Activated CD4-positive, CD25-positive, alpha-beta regulatory T cell treated with anti-CD3 and anti-CD28 coated beads, Interleukin-2, amount 50 U/mL, for 16 hours (primary cell): ENCODE data around the gene VEGFA.

Experiments used
- DNase-seq: peaks from one replicate; pipeline ENCODE4 v3.0.0-alpha.2; 2020; ENCODE audit warnings: low read depth, low spot score

VEGFA gene

DNA sequence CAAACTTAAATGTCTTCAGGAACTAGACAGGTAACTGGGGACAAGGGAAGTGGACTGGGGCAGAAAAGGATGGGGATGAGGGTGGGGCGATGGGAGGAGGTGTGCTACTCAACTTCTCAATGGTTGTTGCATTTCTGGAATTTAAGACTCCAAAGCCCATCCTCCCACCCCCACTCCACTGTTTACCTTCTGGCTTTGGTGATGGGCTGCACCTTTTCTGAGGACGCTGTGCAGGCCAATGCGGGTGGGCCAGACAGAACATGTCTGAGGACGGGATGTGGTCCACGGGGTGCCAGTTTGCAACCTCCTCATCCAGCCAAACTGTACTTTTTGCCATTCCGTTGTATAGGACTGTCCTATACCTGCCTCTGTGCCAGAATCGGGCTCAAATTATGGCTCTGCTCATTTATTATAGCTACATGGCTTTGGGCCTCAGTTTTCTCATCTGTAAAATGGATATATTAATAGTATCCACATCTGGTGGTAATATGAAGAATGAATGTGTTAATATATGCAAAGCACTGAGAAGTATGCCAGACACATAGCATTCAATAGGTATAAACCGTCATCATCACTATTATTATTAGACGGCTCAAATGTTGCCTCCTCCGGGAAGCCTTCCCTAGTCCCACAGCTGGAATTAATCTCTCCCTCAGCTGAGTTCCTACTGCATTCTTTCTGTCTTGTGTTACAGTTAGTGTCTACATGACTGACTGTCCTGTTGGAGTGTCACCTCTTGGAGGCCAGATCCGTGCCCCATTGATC, 31.0 kb upstream of the VEGFA start:
- DNase-seq, result no peak

DNA sequence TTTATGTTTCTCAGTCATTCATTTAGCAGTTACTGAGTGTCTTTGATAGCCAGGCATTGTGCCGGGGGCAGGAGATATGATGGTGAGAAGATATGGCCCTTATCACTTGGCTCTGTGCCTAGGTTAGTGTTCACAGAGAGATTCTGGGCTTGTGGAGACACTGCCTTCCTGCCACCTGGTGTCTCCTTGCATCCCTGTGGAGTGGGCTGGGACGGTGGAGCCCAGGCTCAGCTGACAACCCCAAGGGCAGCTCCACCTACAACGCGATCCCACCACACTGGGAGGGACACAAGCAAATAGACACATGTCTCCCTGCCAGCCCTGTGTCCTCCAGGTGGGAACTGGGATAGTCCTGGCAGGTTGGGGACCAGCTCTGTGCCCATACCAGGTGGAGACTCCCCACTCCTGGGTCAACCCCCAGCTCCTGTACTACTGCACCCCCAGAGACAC, 30.3 kb upstream of the VEGFA start:
- no peak for DNase-seq

DNA sequence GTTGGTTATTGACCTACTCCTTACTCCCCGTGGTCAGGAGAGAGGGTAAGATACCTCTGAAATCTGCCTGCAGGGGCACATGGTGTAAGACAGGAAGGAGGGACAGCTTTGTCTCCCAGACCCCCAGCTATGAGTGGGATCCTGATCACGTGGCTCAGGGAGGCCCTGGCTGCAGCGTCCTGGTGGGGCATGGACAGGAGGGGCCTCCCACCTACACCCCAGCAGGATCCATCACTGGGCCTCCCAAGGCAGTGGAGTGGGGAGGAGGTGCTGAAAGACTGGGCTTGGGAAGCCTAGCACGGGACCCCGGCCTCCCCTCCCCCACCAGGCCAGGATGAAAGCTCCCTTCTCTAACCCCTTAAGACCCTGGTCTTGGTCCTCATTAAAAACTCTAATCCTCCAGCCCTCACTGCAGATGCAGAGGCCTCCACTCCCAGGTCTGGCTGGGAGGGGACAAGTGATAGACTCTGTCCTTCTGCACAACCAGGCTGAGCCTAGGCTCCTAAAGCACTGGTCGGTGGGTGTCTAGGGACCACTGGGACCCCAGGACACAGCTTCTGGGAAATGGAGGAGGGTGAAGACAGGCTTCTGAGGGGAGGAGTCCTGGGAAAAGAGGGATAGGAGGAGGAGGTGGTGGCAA, 29.6 kb upstream of the VEGFA start:
- DNase-seq, result no peak

DNA sequence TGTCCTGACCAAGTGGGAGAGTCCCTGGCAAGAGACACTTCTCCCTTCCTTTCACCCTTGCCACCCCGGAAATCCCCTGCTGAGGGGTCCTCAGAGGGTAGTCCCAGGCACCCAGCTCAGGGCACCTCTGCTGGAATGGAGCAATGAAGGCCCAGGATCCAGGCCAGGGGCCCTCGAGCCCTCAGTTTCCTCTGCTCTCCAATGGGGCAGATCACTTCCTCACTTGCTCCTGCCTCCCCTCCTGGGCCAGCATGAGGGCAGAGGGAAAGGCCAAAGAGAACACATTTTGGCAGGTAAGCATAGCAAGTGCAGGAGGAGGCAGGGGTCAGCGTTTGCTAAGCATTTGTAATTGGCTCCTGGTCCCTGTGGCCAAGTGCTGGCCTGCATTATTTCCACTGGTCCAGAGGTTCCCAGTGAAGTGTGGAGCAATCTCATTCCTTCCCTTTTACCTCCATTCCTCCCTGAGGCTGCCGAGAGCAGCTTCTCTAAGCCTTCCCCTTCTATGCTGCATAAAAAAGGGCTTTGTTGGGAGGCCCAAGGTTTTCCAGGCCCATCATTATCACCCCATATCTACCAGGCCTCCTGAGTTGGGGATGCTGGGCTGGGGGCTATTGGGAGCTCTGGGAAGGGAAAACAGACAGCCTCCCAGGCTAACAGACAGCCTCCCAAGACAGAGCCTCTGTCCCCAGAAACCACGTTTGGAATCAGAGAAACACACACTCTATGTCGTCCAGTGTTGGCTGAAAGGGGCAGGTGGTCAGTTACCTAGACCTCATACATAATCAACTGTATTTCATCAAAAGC, 28.8 kb upstream of the VEGFA start:
- DNase-seq, result no peak

DNA sequence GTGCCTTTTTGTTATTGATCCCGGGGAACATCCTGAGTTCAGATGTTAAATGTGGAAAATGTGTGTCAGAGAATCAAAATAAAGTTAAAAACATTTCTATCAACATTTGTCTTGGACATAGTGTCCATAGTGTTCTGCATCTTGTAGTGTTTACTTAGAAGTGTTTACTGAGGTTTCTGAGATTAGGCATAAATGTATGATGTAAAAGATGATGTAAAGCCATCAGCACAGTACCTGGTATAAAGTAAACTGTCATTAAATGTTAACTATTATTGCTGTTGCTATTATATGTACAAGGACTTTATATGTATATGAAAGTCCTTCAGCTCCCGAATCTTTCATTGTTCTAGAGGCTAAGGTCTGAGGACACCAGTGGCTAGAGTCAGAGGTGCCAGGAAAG, 28.2 kb upstream of the VEGFA start:
- DNase-seq, result no peak

DNA sequence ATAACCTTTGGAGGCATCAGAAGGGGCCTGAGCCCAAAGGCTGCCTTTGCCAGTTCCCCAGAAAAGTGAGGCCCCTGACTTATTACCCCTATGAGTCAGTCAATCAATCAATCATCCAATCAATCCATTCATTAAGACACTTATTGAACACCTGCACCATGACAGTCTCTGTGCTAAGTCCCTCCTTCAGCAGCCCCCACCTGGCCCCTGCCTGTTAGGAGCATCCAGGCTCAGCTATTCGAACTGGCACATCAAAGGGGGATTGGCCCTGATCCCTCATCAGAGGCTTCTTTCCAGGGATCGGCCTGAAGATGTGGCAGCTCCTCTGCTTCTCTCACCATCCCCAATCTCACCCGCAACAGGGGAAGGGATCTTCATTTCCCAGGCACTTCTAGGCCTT, 27.7 kb upstream of the VEGFA start:
- no peak for DNase-seq

DNA sequence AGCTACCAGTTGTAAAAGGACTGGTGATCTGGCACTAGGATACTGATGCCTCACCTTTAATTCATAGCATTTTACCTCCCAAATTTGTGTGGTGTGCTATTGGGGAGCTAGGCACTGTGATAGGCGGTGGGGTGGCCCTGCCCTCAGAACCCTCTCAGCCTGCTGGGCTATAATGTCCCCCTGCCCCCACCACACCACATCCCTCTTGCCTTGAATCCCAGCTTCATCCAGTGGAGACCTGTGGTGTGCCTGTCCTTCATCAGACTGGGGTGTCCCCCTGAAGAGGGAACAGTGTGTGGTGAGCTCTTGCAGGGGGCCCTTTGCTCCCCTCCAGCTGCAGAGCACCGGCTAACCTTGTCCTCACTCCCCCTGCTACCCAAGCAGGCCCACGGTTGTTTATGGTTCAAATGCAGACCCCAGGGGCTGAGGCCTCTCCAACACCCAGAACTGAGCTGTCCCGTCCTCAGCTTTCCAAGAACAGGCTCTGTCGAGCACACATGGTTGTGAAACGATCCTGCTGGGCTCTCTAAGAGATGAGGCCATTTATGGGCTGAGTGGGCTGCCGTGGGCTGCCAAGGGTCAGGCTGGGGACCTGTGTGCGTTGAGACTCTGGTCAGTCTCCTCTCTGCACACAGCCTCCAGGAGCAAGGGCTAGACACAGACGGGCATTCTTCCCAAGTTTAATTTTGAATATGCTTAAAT, 26.9 kb upstream of the VEGFA start:
- no peak for DNase-seq

DNA sequence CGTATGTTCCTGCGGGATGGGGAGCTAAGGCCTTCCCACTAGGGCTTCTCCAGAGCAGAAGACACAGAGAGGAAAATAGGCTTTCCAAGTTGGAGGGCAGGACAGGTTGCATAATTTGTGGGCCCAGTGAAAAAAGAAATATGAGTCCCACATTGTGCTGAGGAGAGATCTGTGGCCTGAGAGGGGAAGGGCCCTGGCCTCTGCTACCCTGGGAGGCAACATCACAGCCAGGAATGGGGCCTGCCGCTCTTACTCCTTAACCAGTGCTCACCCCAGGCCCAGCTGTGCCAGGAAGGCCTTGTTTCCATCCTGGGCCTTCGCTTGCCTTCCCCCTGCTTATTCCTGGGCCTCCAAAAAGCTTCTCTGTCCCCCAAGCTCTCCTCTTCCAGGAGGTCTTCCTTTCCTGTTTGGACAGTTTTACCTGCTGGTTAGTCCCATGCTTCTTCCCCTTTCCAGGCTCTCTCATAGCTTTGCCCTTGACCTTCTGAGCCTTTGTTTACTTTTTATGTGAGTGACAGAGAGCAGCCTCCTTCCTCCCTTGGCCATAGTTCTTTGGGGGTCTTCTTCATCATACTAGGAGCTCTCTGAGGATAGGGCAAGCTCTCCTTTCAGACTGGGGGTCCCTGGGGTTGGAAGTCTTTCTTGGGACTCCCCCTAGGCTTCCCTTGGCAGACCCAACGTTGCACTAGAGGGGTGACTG, 26.2 kb upstream of the VEGFA start:
- DNase-seq, result no peak

DNA sequence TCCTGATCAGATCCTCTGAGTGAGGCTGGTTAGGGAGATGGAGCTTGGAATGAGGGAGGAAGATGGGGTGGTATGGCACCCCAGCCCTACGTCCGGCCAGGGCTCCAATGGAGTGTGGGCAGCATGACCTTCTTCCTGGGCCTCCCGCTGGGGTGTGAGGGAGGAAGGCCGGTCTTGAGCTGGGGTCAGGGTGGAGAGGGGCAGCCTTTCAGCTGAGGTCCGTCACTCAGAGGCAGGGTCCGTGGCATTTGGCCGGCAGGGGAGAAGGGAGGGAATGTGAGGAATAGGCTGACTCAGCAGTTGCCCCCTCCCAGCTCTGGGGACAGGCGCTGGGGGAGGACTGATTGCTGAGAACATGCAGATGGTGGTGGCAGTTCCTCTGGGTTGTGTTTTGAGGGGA, 25.5 kb upstream of the VEGFA start:
- no peak for DNase-seq

DNA sequence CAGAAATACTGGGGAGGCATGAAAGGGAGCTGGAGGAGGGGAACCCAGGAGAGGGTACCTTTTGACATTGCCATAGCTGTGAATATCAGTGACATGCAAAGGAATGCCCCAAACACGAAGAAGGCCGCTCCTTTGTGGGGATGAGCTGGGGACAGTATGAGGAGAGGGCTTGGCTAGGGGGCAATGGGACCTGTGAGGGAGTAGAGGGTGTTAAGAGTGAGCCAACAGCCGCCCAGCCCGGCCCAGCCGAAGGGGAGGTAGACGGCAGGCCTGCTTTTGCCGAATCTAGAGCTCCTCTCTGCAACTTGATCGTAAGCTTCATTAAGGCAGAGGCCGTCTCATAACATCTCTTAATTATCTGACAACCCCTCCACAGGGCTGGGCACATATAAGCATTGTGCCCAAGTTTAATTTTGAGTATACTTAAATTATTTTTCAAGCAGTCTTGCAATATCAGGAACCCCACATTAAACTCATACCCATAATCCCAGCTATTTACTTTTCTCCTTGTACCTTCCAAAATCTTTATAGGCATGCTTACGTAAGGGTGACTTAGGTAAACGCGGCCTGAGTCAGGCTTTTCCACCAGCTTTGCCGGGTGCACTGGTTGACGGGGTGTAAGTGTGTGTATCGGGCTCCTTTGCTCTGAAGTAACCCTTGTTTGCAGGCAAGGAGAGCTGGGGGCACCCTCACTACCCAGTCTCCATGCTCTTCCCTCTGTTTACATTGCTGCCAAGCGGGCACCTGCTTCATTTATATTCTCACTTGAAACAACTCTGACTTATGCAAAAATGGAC, 24.9 kb upstream of the VEGFA start:
- DNase-seq, result no peak

DNA sequence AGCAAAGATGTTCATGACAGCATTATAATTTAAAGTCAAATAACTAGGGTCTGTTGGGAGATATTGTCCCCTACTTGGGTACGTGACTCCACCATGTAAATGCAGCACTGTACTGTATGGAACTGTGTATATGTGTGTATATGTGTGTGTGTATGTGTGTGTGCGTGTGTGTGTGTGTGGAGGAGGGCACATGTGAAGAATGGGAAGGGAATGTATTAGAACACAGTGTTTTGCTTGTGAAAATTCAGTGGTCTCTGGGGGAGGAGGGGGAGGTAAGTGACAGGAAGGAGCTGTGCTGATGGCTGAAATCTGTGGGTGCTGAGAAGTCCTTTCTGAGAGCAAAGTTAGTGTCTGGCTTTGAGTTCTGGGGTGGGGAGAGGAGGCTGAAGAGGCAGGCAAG, 23.9 kb upstream of the VEGFA start:
- DNase-seq, result no peak

DNA sequence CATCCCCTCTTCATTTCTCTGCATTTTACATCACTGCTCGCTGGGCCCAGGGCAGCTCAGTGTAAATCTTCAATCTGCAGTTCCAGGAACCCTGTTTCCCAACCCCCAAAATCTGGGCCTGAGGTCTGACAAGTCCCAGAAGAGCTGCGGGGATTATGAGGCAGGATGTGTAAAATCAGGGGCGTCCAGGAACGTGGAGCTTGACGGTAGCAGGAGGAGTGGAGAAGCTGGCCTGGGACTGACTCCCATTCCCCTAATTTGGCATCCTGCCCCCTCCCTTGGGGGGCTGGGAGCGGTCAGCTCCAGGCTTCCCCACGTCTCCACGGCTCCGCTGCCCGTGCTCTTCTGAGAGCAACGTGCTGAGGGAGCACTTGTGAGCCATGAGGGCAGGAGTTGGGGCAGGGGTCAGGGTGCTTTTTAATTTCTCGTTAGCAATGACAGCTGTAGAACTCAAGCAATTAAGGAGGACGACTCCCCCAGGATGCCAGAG, 23.4 kb upstream of the VEGFA start:
- DNase-seq, result no peak

DNA sequence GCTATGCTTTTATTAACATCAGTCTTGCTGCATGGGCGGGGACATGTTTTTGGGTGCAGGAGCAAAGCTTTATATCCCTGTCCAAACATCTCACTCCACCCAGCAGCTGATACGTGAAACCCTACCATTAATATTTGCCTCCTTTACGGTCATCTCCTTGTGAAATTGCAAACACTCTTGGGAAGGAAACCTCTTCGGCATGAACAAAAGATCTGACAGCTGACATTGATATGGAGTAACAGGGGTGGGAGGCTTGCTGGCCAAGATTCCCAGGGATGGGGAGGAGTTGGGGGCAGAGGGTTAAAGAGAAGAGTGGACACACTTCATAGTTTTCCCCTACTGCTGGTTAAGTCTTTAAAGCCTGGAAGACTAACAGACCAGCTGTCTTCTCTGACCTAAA, 22.2 kb upstream of the VEGFA start:
- DNase-seq, result no peak

DNA sequence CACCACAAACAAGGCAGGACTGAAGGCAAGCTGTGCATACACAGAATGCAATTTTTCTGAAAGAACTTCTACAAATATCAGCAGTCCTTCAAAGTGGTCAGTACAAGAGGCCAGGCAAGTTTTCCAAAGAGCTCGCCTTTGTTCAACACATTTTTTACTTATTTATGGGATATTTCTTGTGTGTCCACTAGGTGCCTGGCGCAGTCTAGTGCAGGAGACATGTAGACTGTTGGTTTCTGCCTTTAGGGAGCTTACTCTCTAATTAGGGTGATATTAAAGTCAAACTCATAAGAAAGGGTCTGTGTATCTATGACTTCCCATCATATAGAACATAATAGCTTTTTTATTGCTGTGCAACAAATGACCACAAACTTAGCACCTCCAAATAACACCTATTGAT, 21.2 kb upstream of the VEGFA start:
- DNase-seq, result no peak

DNA sequence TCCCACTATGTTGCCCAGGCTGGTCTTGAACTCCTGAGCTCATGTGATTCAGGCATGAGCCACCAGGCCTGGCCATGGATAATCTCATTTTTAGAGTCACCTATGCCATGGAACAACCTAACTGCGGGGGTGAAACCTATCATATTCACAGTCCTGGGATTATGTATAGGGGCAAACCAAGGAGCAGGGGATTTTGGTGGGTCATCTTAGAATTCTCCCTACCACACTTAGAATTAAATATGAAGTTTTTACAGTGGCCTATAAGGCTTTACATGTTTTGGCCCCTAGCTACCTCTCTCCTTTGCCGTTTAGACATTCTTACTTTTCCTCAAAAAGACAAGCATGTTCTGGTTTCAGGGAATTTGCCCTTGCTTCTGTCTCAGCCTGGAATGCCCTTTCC, 20.6 kb upstream of the VEGFA start:
- DNase-seq, result no peak

DNA sequence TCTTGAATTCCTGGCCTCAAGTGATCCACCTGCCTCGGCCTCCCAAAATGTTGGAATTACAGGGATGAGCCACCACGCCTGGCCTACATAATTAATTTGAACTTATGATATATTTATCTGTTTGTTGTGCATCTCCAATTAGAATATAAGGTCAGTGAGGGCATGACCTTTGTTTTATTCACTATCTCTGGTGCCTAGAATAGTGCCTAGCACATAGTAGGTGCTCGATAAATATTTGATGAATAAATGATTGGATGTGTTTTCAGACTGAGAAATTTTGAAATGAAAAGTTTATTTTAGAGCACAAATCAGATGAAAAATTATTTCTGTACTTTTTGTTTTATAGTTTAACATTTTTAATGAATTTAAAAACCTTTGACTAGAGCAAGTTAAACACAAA, 19.4 kb upstream of the VEGFA start:
- no peak for DNase-seq

DNA sequence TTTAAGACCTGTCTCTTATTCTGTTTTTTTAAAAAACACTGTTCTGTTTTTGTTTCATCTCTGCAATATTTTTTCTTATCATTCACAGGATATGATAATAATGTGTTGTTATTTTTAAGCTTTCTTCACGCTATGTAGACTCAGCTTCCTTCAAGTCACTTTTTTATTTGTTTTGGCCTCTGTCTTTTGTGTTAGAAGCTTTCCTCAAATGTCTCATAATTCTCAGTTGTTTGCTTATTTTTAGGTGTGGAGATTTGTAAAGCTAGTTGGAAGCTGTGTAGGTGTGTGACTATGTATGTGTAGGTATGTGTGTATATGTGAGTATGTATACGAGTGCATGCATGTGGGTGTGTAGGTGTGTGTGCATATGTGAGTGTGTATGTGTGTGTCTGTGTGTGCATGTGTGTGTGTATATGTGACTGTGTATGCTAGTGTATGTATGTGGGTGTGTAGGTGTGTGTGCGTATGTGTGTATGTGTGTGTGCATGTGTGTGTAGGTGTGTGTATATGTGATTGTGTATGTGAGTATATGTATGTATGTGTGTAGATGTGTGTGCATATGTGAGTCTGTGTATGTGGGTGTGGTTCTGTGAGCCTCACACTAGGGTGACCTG, 16.3 kb upstream of the VEGFA start:
- no peak for DNase-seq

DNA sequence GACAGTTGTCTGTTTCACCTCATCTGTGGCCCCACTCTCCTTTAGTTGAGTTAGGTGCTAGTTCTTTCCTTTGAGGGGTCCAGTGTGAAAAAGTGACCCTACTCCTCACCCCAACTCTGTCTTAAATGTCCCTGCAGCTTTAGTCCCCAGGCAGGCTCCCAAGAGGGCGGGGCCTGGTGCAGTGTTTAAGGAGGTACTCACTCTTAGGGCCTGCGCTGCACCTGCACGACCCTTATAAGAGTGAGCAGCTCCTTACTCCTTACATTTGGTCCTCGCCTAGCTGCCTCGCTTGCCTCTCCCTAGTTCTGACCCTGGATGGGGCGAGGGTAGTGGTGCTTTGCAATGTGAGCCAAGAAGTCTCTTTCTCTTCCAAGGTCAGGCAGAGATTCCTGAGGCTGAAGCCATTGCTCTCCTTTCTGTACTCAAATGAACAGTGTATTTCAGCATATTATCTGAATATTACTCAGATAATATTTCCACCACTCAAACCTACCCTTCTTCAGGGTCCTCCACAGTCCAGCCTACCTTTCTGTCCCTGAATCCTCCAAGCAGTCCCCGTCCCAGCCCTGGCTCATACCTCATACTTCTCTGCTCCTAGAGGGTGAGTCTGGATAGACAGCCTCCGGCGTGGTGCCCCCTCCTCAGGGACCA, 11.9 kb upstream of the VEGFA start:
- DNase-seq, result no peak

DNA sequence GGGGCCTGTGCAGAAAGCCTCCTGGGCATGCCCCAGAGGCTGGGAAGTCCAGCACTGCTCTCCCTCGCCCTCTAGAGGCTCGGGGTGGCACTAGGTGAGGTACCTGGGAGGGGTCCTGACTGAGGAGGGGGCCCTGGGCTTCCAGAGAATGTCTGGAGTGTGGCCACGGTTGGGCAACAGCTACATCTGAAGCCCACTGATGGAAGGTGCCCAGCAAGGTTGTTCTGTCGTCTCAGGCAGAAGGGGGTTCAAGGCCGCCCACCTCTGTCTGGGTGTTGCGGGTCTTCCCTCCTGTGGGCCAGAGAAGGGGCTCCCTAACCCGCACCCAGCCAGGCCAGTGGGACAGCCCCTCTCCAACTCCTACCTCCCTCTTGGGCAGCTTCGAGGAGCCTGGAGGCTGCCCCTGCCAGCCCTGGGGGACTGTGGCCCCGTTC, 11.4 kb upstream of the VEGFA start:
- no peak for DNase-seq
